HepG2 (cell line): ENCODE data around the gene ERF. TPM values are rescaled to one million over a fixed set of nuclear protein-coding genes. Genes with fewer than 3 reads are reported as not detected.

Experiments used
- BORCS8-MEF2B ChIP-seq: sonication (generic); formaldehyde crosslinking; IDR thresholded peaks from 2 replicates; pipeline ENCODE4 v1.8.0; 2022; ENCODE audit warnings: mild to moderate bottlenecking, missing genetic modification reagents
- DBP ChIP-seq: sonication (generic); formaldehyde crosslinking; IDR thresholded peaks from 2 replicates; pipeline ENCODE4 v1.4.0; 2020; ENCODE audit warnings: missing genetic modification reagents; ENCODE audit errors: not compliant biosample characterization
- FOXC1 ChIP-seq: sonication (generic); formaldehyde crosslinking; IDR thresholded peaks from 2 replicates; pipeline ENCODE4 v1.8.0; 2022; ENCODE audit warnings: mild to moderate bottlenecking, missing genetic modification reagents, borderline replicate concordance
- GATAD1 ChIP-seq: IDR thresholded peaks from 2 replicates; pipeline ENCODE4 v1.6.1; 2016; ENCODE audit warnings: missing genetic modification reagents, missing compliant biosample characterization
- HOXA3 ChIP-seq: sonication (generic); formaldehyde crosslinking; IDR thresholded peaks from 2 replicates; pipeline ENCODE4 v1.5.0; 2020; ENCODE audit warnings: missing genetic modification reagents
- KMT2A ChIP-seq: sonication (generic); formaldehyde crosslinking; IDR thresholded peaks from 2 replicates; pipeline ENCODE4 v1.4.0; 2020; ENCODE audit warnings: missing genetic modification reagents
- NBN ChIP-seq: fragments of 450-650 bp; conservative IDR thresholded peaks from 2 replicates; pipeline ENCODE4 v1.6.1; 2017
- NFRKB ChIP-seq: fragments of 450-650 bp; IDR thresholded peaks from 2 replicates; pipeline ENCODE4 v1.6.1; 2017
- POLR2A ChIP-seq, 2 experiments: IDR thresholded peaks; 2 replicates each; pipeline ENCODE4 v1.6.1; 2011; ENCODE audit warnings: low read depth in 2 of 2, low read length in 2 of 2, mild to moderate bottlenecking in 1 of 2, moderate library complexity in 1 of 2; ENCODE audit not compliant: insufficient read depth in 1 of 2
- POLR2AphosphoS5 ChIP-seq: IDR thresholded peaks from 2 replicates; pipeline ENCODE4 v1.6.1; 2012; ENCODE audit warnings: low read depth, low read length
- RNF2 ChIP-seq: fragments of 450-650 bp; conservative IDR thresholded peaks from 2 replicates; pipeline ENCODE4 v1.6.1; 2016; ENCODE audit warnings: low read depth
- ZFYVE20 ChIP-seq: sonication (generic); formaldehyde crosslinking; IDR thresholded peaks from 2 replicates; pipeline ENCODE4 v1.8.0; 2023; ENCODE audit warnings: low read depth, mild to moderate bottlenecking, moderate library complexity, missing genetic modification reagents, borderline replicate concordance
- ZMAT3 ChIP-seq: sonication (generic); formaldehyde crosslinking; conservative IDR thresholded peaks from 2 replicates; pipeline ENCODE4 v1.7.0; 2021; ENCODE audit warnings: missing genetic modification reagents
- ZNF234 ChIP-seq: sonication (generic); formaldehyde crosslinking; conservative IDR thresholded peaks from 2 replicates; pipeline ENCODE4 v1.5.1; 2020; ENCODE audit warnings: mild to moderate bottlenecking, missing genetic modification reagents
- ZNF276 ChIP-seq: sonication (generic); formaldehyde crosslinking; IDR thresholded peaks from 2 replicates; pipeline ENCODE4 v1.4.0; 2020; ENCODE audit warnings: mild to moderate bottlenecking, low read depth, missing genetic modification reagents
- ZNF556 ChIP-seq: sonication (generic); formaldehyde crosslinking; IDR thresholded peaks from 2 replicates; pipeline ENCODE4 v1.4.0; 2020; ENCODE audit warnings: mild to moderate bottlenecking, missing genetic modification reagents, borderline replicate concordance
- ZNF570 ChIP-seq: sonication (generic); formaldehyde crosslinking; IDR thresholded peaks from 2 replicates; pipeline ENCODE4 v1.4.0; 2020; ENCODE audit warnings: mild to moderate bottlenecking, missing genetic modification reagents, borderline replicate concordance
- ZNF607 ChIP-seq: sonication (generic); formaldehyde crosslinking; IDR thresholded peaks from 2 replicates; pipeline ENCODE4 v1.5.1; 2020; ENCODE audit warnings: missing genetic modification reagents, mild to moderate bottlenecking, borderline replicate concordance
- ZNF614 ChIP-seq: IDR thresholded peaks from 2 replicates; pipeline ENCODE4 v1.6.1; 2018; ENCODE audit warnings: missing biosample characterization, missing genetic modification reagents, inconsistent platforms, borderline replicate concordance
- ZNF678 ChIP-seq: sonication (generic); formaldehyde crosslinking; IDR thresholded peaks from 2 replicates; pipeline ENCODE4 v1.4.0; 2020; ENCODE audit warnings: mild to moderate bottlenecking, missing genetic modification reagents
- ZNF720 ChIP-seq: sonication (generic); formaldehyde crosslinking; IDR thresholded peaks from 2 replicates; pipeline ENCODE4 v1.4.0; 2020; ENCODE audit warnings: missing genetic modification reagents
- polyA plus RNA-seq, 8 experiments: library from polyadenylated mRNA; depleted of rRNA in 3 of 8; stranded (reverse) in 7 of 8; unstranded in 1 of 8; fragments of >200 nt; fragmentation: Illumina TruSeq in 4 of 8; extraction: Trizol in 4 of 8; gene quantifications; 2 replicates each; pipeline versions ENCODE4 v1.2.1 to v1.2.3, GENCODE V29; 2011 to 2016; ENCODE audit warnings: low read depth in 4 of 8, missing spikeins in 1 of 8, mixed read lengths in 1 of 8; ENCODE audit not compliant: insufficient read depth in 1 of 8
- total RNA-seq, 5 experiments: library from RNA; depleted of rRNA; stranded (reverse); fragments of >200 nt; fragmentation: Illumina TruSeq; extraction: Trizol; gene quantifications; 2 replicates each; pipeline ENCODE4 v1.2.3, GENCODE V29; 2016; ENCODE audit warnings: low read depth in 1 of 5
- TF ChIP-seq, protein P1 (sequence below): sonication (generic); formaldehyde crosslinking; IDR thresholded peaks from 2 replicates; pipeline ENCODE4 v1.5.1; 2020; ENCODE audit warnings: missing genetic modification reagents, mild to moderate bottlenecking, borderline replicate concordance
- TF ChIP-seq, protein P2 (sequence below): sonication (generic); formaldehyde crosslinking; IDR thresholded peaks from 2 replicates; pipeline ENCODE4 v1.4.0; 2020; ENCODE audit warnings: missing genetic modification reagents, borderline replicate concordance

ERF gene
- total and polyA plus RNA-seq, 2 of the 13 experiments (the other 11 are each of a cell fraction or from before 2014, with no cell fraction given), result 67.1 to 69.9 TPM

- TF ChIP-seq, protein P1, sequence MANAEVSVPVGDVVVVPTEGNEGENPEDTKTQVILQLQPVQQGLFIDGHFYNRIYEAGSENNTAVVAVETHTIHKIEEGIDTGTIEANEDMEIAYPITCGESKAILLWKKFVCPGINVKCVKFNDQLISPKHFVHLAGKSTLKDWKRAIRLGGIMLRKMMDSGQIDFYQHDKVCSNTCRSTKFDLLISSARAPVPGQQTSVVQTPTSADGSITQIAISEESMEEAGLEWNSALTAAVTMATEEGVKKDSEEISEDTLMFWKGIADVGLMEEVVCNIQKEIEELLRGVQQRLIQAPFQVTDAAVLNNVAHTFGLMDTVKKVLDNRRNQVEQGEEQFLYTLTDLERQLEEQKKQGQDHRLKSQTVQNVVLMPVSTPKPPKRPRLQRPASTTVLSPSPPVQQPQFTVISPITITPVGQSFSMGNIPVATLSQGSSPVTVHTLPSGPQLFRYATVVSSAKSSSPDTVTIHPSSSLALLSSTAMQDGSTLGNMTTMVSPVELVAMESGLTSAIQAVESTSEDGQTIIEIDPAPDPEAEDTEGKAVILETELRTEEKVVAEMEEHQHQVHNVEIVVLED, result no peak
- no peak for TF ChIP-seq ZFYVE20 (CRISPR knock-in tag)
- no peak for TF ChIP-seq KMT2A
- TF ChIP-seq, protein P2, sequence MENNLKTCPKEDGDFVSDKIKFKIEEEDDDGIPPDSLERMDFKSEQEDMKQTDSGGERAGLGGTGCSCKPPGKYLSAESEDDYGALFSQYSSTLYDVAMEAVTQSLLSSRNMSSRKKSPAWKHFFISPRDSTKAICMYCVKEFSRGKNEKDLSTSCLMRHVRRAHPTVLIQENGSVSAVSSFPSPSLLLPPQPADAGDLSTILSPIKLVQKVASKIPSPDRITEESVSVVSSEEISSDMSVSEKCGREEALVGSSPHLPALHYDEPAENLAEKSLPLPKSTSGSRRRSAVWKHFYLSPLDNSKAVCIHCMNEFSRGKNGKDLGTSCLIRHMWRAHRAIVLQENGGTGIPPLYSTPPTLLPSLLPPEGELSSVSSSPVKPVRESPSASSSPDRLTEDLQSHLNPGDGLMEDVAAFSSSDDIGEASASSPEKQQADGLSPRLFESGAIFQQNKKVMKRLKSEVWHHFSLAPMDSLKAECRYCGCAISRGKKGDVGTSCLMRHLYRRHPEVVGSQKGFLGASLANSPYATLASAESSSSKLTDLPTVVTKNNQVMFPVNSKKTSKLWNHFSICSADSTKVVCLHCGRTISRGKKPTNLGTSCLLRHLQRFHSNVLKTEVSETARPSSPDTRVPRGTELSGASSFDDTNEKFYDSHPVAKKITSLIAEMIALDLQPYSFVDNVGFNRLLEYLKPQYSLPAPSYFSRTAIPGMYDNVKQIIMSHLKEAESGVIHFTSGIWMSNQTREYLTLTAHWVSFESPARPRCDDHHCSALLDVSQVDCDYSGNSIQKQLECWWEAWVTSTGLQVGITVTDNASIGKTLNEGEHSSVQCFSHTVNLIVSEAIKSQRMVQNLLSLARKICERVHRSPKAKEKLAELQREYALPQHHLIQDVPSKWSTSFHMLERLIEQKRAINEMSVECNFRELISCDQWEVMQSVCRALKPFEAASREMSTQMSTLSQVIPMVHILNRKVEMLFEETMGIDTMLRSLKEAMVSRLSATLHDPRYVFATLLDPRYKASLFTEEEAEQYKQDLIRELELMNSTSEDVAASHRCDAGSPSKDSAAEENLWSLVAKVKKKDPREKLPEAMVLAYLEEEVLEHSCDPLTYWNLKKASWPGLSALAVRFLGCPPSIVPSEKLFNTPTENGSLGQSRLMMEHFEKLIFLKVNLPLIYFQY (CRISPR knock-in tag), result no peak
- TF ChIP-seq ZNF276 (CRISPR knock-in tag), result no peak
- TF ChIP-seq ZNF614 (CRISPR knock-in tag), result no peak
- TF ChIP-seq ZNF556 (CRISPR knock-in tag), result no peak
- no peak for TF ChIP-seq NBN
- TF ChIP-seq FOXC1, result 0 out of 2 replicates have a peak, but pooled peaks have one; percentile 4
- no peak for TF ChIP-seq RNF2
- no peak for TF ChIP-seq DBP
- TF ChIP-seq ZMAT3, result no peak
- no peak for TF ChIP-seq ZNF720
- no peak for TF ChIP-seq BORCS8-MEF2B
- no peak for TF ChIP-seq NFRKB
- TF ChIP-seq ZNF678 (CRISPR knock-in tag), result no peak
- no peak for TF ChIP-seq ZNF570
- TF ChIP-seq POLR2AphosphoS5, result 0 out of 2 replicates have a peak, but pooled peaks have one; percentile 8
- TF ChIP-seq ZNF234 (CRISPR knock-in tag), result no peak
- no peak for TF ChIP-seq HOXA3 (CRISPR knock-in tag)
- no peak for TF ChIP-seq GATAD1 (CRISPR knock-in tag)
- TF ChIP-seq POLR2A (IDR thresholded peaks at IDR 0.05; ENCODE audit: insufficient read depth in 1 of 2, low read depth in 2 of 2, low read length in 2 of 2), result peak in 1 of 2 experiments; percentile 42; a peak in 1 of 4 replicates
- TF ChIP-seq ZNF607, result no peak
These were observed 15.6 kb upstream of the ERF start (continued) for GRCh38 chr19:42270346-42271044.
